HG02798 (cell line): ENCODE measurements around the gene ZNF362.

Experiments used
- ATAC-seq: cut with Tn5 transposase; IDR thresholded peaks from one replicate; pipeline ENCODE4 v1.9.1; 2021; ENCODE audit warnings: mild to moderate bottlenecking; ENCODE audit not compliant: unreplicated experiment, poor library complexity

ZNF362 gene

GRCh38 chr1:33267468-33268205 is 11.3 kb downstream of the ZNF362 start:
- no peak for ATAC-seq

GRCh38 chr1:33268457-33268856 is 12.2 kb downstream of the ZNF362 start:
- no peak for ATAC-seq

GRCh38 chr1:33268927-33269610 is 12.8 kb downstream of the ZNF362 start:
- no peak for ATAC-seq

- ATAC-seq = no peak
Observed at GRCh38 chr1:33269621-33270020, 13.3 kb downstream of the ZNF362 start.

GRCh38 chr1:33270379-33270778 is 14.1 kb downstream of the ZNF362 start:
- no peak for ATAC-seq

- ATAC-seq = no peak
Observed at GRCh38 chr1:33270808-33271465, 14.6 kb downstream of the ZNF362 start.

- no peak for ATAC-seq
Observed at GRCh38 chr1:33271666-33272505, 15.6 kb downstream of the ZNF362 start.

- ATAC-seq = no peak
Observed at GRCh38 chr1:33272509-33272908, 16.2 kb downstream of the ZNF362 start.

- no peak for ATAC-seq
Observed at GRCh38 chr1:33272930-33273329, 16.6 kb downstream of the ZNF362 start.

GRCh38 chr1:33273406-33273805 is 17.1 kb downstream of the ZNF362 start:
- no peak for ATAC-seq

GRCh38 chr1:33273961-33274371 is 17.7 kb downstream of the ZNF362 start:
- ATAC-seq = no peak

- no peak for ATAC-seq
Observed at GRCh38 chr1:33274446-33274845, 18.2 kb downstream of the ZNF362 start.

- no peak for ATAC-seq
Observed at GRCh38 chr1:33275195-33275594, 18.9 kb downstream of the ZNF362 start.

GRCh38 chr1:33275706-33276572 is 19.6 kb downstream of the ZNF362 start:
- ATAC-seq = no peak

- ATAC-seq = no peak
Observed at GRCh38 chr1:33276573-33277298, 20.4 kb downstream of the ZNF362 start.

- ATAC-seq = no peak
Observed at GRCh38 chr1:33277488-33278084, 21.3 kb downstream of the ZNF362 start.

- ATAC-seq = no peak
Observed at GRCh38 chr1:33280091-33280661, 23.9 kb downstream of the ZNF362 start.
